Measurements from ENCODE around the gene DUSP10. TPM values are rescaled to one million over a fixed set of nuclear protein-coding genes. Genes with fewer than 3 reads are reported as not detected.

DUSP10 gene
- total RNA-seq, 4 donors from 2014 or later, result 6.8 to 12.9 (median 9.0) TPM

GRCh38 chr1:221723018-221723847 lies 18.7 kb downstream of the DUSP10 start:
- no peak for TF ChIP-seq CTCF (IDR thresholded peaks at IDR 0.05; ENCODE audit: low read depth)

- no peak for TF ChIP-seq CTCF (IDR thresholded peaks at IDR 0.05; ENCODE audit: low read depth)
These were observed 19.5 kb downstream of the DUSP10 start for GRCh38 chr1:221722254-221723017.

- no peak for TF ChIP-seq CTCF (IDR thresholded peaks at IDR 0.05; ENCODE audit: low read depth)
These were observed 21.3 kb downstream of the DUSP10 start for GRCh38 chr1:221720545-221720944.

GRCh38 chr1:221719987-221720386 lies 21.9 kb downstream of the DUSP10 start:
- no peak for TF ChIP-seq CTCF (IDR thresholded peaks at IDR 0.05; ENCODE audit: low read depth)

- TF ChIP-seq CTCF (IDR thresholded peaks at IDR 0.05; ENCODE audit: low read depth), result no peak
These were observed 22.7 kb downstream of the DUSP10 start for GRCh38 chr1:221719278-221719597.

GRCh38 chr1:221718381-221719277 lies 23.3 kb downstream of the DUSP10 start:
- no peak for TF ChIP-seq CTCF (IDR thresholded peaks at IDR 0.05; ENCODE audit: low read depth)
